ENCODE data around the gene PLEKHD1.

The PLEKHD1 gene

GRCh38 chr14:69569859-69570258 lies 85.3 kb downstream of the PLEKHD1 start:
- no peak overlapping the region for H3K4me3 ChIP-seq (ENCODE audit: control insufficient read depth, low read depth, low read length)
- no peak for TF ChIP-seq CTCF (IDR thresholded peaks at IDR 0.05; ENCODE audit: control insufficient read depth, insufficient read depth, low read depth, low read length, missing control alignments)

DNA sequence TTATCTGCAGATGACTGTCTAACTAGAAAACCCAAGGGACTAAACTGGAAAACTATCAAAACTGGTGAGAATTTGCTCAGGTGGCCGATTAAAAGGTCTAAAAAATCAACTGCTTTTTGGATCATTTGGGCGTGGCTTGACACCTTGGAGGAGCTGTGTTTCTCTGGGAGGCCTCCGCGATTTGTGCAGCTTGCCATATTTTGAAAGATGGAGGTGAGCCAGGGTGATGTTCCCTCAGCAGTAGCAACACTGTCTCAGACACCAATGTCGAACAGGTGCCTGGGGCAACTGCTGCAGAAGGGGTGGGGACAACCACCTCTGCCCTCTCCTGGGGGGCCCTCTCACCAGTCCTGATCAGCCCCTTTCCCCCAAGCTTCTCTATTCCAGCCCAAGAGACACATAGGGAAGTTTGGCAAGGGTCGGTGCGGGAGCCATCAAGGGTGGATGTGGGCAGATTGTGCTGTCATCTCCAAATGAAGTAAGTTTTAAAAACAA lies 86.4 kb downstream of the PLEKHD1 start:
- no peak for TF ChIP-seq CTCF (IDR thresholded peaks at IDR 0.05; ENCODE audit: control insufficient read depth, insufficient read depth, low read depth, low read length, missing control alignments)
- H3K4me3 ChIP-seq (ENCODE audit: control insufficient read depth, low read depth, low read length), result no peak overlapping the region
- DNase-seq (ENCODE audit: low read depth), result no peak

More at GRCh38 chr14:69569859-69570258, 85.3 kb downstream of the PLEKHD1 start:
- DNase-seq (ENCODE audit: low read depth), result no peak

DNA sequence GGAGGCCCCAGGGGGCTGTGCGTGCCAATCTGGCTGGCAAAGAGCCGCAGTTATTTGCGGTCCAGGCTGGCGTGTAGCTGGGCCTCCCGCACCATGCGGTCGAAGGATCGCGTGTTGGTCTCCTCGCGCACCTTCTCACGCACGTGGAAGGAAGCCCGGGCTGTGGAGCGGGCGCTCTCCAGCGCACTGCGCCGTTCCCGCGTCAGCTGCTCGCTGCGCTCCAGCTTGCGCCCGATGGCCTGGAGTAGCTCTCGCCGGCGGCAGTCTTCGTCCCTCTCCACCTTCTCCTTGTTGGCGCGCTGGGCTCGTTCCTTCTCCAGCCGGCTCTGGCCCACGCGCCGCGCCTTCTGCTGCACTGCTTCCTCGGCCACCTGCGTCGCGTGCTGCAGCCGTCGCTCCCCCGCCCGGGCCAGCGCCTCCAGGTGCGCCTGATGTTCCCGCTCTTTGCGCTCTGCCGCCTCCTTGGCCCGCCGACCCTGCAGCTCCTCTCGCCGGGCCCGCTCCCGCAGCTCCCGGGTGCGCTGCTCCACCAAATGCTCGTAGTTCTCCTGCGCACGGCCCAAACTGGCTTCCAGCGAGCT lies 87.0 kb downstream of the PLEKHD1 start:
- DNase-seq (ENCODE audit: low read depth), result no peak
- H3K4me3 ChIP-seq (ENCODE audit: control insufficient read depth, low read depth, low read length), result no peak overlapping the region
- no peak for TF ChIP-seq CTCF (IDR thresholded peaks at IDR 0.05; ENCODE audit: control insufficient read depth, insufficient read depth, low read depth, low read length, missing control alignments)

DNA sequence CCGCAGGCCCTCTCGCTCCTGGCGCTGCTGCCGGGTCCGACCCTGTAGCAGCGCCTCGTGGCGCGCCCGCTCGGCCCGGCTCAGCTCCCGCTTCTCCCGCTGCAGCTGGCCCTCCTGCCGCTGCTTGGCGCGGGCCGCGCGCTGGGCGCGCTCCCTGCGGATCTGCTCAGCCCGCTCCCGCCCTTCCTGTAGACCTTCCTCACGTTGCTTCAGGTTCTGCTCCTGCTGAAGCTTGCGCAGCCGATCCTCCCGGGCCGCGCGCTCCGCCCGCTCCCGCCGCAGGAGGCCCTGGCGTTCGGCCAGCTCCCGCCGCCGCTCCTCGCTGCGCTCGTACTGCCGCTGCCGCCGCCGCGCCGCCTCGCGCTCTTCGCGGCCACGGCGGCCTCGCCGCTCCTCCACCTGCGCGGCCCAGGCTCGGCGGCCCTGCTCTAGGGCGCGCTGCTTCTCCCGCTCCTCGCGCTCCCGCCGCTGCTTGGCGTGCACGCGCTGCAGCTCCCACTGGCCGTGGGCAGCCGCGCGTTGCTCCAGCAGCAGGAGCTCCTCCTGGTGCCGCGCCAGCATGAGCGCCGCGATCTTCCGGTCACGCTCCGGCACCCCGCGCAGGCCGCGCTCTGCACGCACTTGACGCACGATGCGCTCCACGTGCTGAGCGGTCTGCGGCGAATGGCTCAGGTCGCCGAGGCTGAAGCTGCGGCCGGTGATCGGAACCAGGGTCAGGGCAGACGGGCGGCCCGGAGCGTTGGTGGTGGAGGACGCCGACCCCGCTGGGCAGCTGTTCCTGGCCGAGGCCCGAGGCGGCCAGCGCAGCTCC lies 87.7 kb downstream of the PLEKHD1 start:
- no peak for DNase-seq (ENCODE audit: low read depth)
- H3K4me3 ChIP-seq (ENCODE audit: control insufficient read depth, low read depth, low read length), result no peak overlapping the region
- no peak for TF ChIP-seq CTCF (IDR thresholded peaks at IDR 0.05; ENCODE audit: control insufficient read depth, insufficient read depth, low read depth, low read length, missing control alignments)

DNA sequence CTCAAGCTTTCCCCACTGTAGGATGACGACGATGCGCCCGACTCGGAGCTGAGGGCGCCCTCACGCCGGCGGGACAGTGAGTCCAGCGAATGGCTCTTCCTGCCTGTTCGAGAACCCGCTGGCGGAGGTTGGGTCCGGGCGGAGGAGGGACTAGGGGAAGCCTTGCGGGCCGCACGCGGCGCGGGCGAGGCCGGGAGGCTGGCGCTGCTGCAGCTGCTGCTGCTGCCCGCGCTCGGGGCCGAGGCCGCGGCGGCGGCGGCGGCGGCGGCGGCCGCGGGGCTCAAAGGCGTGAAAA lies 88.3 kb downstream of the PLEKHD1 start:
- H3K4me3 ChIP-seq (ENCODE audit: control insufficient read depth, low read depth, low read length), result no peak overlapping the region
- no peak for DNase-seq (ENCODE audit: low read depth)
- TF ChIP-seq CTCF (IDR thresholded peaks at IDR 0.05; ENCODE audit: control insufficient read depth, insufficient read depth, low read depth, low read length, missing control alignments), result no peak

DNA sequence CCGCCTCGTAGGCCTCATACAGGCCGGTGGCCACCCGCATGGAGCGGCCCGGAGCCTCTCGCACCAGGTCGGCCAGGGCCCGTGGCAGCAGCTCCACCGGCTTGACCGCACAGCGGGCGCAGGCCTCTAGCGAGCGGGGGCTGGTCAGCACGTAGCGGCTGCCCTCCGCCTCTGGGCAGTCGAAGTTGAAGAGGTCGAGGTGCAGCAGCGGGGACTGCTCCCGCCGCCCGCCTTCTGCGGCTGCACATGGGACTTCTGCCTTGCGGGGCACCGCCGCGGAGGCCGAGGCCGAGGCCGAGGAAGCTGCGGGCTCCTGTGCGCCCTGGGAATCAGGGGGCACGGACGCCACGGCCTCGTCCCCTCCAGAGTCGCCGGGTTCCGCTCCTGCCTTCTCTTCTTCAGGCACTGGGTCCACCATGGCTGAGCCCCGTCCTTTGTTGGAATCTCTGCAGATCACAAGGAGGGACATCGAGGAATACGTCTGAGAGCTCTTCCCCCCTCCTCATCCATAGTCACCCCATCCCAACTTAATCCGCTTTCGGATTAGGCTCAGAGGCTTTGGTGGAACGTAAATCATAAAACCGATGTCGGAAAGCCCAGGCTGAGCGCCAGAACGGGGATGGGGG lies 88.8 kb downstream of the PLEKHD1 start:
- no peak overlapping the region for H3K4me3 ChIP-seq (ENCODE audit: control insufficient read depth, low read depth, low read length)
- no peak for DNase-seq (ENCODE audit: low read depth)
- TF ChIP-seq CTCF (IDR thresholded peaks at IDR 0.05; ENCODE audit: control insufficient read depth, insufficient read depth, low read depth, low read length, missing control alignments), result no peak

Data from AG09309 (cell line).